GM21723 (cell line): ENCODE data around the gene DET1.
A peak's percentile ranks its signal among the peaks of the same experiment; 100 is the strongest.
"Not testable (repeated sequence)": the region's sequence is repeated elsewhere in the genome, so short reads cannot be mapped to it uniquely, and the experiment has no call there.

Experiments
- ATAC-seq: cut with Tn5 transposase; IDR thresholded peaks from one replicate; pipeline ENCODE4 v1.9.1; 2021; ENCODE audit warnings: mild to moderate bottlenecking, moderate library complexity; ENCODE audit not compliant: unreplicated experiment

Gene DET1

DNA sequence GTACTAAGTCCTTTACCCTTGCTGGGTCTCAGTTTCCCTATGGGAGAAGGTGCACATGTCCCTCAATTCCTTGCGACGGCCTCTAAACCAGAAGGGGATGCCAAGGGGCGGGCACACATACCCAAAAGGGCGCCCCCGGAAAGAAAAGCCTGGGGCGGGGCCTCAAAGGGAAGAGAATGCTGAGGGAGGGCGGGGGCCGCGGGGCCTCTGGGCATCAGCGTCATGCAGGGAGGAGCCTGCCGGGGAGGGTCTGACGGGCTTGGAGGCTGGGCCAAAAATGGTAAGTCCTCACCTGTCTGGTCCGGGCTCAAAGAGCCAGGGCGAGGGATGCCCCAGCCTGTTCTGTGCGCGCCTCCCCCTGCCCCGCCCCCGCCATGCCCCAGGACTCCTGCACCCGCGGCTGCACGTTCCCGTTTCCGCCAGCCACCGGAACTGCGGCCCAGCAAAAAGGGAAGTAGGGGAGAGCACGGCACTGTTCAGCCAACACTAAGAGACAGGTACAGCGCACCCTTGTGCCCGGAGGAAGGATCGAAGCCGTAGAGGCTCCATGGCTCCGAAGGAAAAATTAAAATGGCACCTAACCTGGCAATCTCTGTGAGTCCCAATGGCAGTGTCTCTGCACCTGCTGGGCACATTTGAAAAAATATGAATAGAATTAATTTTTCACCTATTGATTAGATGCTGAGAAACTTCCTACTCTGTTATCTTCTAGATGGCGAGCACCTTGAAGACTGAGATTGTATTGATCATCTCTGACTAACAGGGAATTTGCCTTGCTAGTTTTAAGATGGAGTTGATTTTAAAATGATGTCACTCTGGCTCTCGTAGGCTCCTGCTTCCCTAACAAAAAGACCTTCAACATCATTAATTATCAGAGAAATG, at the start of gene DET1:
Gene DET1, minus strand, starts transcription at position 434 of the 882 bp plus-strand sequence. CDS start 14,976 bp downstream, outside the sequence.
- ATAC-seq, result peak; percentile 99

DNA sequence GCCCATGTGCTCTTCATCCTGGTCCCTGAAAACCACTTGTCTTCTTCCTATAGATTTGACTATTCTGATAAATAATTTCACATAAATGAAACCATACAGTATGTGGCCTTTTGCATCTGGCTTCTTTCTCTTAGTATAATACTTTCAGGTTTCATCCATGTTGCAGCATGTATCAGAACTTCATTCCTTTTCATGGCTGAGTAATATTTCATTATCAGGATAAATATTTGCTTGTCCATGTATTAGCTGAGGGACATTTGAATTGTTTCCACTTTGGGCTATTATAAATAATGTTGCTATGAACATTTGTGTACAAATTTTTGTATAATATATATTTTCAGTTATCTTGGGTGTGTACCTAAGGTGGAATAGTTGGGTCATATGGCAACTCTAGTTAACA, 44.9 kb upstream of the DET1 start:
- no peak for ATAC-seq

DNA sequence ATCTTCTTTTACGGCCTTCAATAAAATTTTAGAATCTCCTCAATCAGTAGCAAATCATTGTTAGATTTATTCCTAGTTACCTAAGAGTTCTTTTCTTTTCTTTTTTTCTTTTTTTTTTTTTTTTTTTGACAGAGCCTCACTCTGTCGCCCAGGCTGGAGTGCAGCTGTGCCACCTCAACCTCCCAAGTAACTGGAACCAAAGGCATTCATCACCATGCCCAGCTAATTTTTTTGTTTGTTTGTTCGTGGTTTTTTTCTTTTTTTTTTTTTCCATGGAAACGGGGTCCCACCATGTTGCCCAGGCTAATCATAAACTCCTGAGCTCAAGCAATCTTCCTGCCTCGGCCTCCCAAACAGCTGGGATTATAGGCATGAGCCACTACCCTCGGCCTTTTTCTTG, 44.3 kb upstream of the DET1 start:
- no peak for ATAC-seq

DNA sequence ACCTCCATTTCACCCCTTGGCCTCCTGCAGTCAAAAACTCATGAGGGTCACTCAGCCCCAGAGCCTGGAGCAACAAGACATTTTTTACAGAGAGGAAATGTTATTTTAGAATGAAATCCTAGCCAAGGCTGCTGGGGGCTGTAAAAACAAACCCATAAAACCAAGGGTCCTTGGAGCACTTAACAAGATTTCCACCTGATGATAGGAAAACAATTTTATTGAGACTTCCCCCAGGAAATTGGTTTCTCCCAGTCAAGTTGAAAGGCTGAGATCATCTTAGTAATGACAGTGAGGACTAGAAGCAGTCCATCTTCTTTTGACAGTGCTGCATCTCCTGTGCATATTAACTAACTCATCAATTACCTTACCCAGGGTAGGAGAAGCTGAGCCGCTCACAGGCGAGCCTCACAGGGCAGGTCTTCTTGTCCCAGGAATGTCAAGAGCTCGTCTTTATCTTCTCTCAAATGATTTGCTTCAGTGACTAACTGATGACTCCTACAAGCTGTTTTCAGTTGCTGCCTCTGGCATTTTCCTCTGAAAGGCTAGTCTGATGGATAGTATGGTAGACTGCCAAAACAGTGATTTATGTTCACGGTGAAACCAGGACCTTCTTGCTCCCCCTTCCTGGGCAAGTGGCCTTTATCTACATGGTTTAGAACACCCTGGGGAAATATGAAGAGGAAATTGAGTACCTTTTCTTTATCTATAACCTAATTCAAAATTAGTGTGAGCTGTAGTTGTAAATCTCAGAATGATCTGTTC, 40.1 kb upstream of the DET1 start:
- no peak for ATAC-seq

DNA sequence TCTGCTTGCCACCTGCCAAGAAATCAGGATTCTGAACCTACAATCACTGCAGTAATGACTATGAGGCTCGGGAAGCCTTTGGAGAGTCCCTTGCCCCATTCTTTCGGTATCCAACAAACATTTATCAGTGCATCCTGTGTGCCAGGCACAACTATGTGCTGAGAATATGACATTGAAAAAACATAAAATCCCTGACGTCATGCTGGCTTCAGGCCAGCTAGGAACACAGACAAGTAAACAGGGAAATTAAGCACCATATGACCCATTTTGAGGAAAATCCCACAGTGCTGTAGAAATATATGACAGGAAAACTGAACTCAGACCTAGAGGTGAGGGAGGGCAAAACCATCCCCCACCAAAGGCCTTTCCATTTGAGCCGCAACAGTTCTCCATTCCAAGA, 34.1 kb upstream of the DET1 start:
- no peak for ATAC-seq

DNA sequence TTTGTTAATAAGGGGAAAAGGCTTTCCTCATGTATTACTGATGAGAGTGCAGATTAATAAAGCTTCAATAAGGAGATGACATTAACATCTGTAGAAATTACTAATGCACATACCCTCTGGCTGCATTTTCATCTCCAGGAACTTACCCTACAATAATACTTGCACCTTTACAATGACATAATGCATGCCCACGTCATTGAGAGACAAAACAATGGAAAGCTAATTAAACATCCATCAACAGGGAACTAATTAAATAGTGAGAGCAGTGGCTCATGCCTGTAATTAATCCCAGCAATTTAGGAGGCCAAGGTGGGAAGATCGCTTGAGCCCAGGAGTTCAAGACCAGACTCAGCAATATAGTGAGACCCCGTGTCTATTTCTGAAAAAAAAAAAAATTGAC, 32.8 kb upstream of the DET1 start:
- ATAC-seq, result no peak

GRCh38 chr15:88574655-88575054, 28.2 kb upstream of the DET1 start:
- ATAC-seq, result no peak

GRCh38 chr15:88574077-88574476, 27.6 kb upstream of the DET1 start:
- no peak for ATAC-seq

DNA sequence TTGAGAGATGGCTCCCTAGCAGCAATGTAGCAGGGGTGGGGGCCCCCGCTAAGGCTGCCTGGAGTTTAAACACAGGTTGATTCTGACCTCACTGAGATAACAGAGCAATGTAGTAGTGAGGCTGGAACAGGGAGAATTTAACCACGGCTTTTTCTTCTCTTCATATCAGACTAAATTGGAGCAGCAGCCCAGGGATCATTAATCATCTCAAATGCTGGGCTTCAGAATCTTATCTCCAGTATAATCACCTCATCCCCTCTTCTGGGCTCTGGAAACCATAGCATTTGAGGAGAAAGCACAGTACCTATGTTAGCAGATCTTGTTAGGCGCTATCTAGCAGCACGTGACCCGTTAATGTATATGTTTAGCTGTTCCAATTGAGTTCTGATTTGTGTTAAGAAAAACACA, 25.4 kb upstream of the DET1 start:
- ATAC-seq, result no peak

DNA sequence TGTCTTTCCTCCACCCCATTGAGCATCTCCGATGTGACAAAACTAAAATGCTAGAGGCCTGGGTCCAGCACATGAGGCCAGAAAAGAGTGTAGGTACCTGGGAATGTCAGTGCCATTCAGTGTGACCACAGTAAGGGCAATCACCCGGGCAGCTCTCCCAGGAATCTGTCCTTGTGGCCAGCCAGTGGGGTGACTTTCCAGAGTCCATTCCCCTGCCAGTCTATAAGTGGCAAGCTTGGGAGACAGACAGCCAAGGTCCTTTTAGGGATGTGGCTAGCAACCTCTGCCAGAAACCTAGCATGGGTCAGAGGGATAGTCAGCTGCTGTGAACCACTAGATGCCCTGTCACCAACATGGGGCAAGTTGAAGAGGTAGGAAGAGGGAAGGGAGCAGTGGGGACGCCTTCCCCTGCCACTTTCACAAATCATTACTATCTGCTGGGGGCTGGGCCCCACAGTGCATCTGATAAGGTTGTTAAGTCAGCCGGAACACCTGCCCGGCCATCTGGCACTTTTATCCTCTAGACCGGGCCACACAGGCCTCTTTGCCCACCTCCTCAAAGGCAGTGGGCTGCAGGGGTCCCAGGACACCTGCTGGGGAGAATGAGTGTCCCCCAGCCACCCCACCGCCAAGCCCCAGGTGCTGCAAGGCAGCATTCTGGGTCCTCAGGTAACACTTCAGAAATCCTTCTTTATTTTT, 24.8 kb upstream of the DET1 start:
- ATAC-seq, result no peak

- ATAC-seq, result no peak
Measured at GRCh38 chr15:88568589-88568988, 22.1 kb upstream of the DET1 start.

DNA sequence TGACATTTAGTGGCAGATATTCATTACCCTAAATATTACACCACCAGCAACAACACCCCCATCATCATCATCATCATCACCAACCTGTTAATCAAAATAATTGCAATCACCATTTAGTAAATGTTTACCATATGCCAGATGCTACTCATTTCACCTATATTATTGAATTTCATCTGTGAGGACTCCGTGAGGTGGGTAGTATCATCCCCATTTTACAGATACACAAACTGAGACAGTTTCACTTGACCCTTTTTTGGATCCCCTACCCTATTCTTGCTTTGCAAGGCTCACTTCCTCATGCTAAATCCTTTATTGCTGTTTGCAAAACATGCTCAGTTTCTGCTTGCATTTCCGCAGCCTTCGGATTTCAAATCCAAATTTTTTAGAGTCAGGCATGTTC, 18.3 kb upstream of the DET1 start:
- ATAC-seq, result no peak

- ATAC-seq, result no peak
Measured at GRCh38 chr15:88563638-88564037, 17.2 kb upstream of the DET1 start.

DNA sequence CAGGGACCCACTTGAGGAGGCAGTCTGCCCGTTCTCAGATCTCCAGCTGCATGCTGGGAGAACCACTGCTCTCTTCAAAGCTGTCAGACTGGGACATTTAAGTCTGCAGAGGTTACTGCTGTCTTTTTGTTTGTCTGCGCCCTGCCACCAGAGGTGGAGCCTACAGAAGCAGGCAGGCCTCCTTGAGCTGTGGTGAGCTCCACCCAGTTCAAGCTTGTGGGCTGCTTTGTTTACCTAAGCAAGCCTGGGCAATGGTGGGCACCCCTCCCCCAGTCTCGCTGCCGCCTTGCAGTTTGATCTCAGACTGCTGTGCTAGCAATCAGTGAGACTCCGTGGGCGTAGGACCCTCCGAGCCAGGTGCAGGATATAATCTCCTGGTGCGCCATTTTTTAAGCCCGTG, 13.1 kb upstream of the DET1 start:
- ATAC-seq, result not testable (repeated sequence)

DNA sequence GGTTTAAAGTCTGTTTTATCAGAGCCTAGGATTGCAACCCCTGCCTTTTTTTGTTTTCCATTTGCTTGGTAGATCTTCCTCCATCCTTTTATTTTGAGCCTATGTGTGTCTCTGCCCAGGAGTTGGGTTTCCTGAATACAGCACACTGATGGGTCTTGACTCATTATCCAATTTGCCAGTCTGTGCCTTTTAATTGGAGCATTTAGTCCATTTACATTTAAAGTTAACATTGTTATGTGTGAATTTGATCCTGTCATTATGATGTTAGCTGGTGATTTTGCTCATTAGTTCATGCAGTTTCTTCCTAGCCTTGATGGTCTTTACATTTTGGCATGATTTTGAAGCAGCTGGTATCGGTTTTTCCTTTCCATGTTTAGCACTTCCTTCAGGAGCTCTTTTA, 11.5 kb upstream of the DET1 start:
- ATAC-seq, result not testable (repeated sequence)

GRCh38 chr15:88548009-88548408, 1.5 kb upstream of the DET1 start:
- not testable (repeated sequence) for ATAC-seq

GRCh38 chr15:88545578-88546247, 768 bp downstream of the DET1 start:
- ATAC-seq, result not testable (repeated sequence)

DNA sequence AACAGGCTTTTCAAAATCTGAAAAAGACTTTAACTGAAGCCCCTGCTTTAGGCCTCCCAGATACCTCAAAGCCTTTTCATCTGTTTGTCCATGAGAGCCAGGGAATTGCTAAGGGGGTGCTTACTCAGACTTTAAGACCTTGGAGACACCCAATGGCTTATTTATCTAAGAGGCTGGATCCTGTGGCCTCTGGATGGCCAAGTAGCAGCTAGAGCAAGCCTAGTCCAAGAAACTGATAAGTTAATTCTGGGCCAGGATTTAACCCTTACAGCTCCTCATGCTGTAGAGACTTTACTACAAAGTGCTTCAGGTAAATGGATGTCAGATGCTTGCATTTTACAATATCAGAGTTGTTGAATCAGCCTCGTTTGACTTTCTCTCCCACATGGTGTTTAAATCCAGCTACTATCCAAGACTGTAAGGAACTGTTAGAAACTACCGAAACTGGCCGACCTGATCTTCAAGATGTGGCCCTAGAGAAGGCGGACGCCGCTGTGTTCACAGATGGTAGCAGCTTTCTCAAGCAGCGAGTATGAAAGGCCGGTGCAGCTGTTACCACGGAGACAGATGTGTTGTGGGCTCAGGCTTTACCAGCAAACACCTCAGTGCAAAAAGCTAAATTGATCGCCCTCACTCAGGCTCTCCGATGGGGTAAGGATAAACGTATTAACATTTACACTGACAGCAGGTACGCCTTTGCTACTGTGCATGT, 3.3 kb downstream of the DET1 start:
- no peak for ATAC-seq

DNA sequence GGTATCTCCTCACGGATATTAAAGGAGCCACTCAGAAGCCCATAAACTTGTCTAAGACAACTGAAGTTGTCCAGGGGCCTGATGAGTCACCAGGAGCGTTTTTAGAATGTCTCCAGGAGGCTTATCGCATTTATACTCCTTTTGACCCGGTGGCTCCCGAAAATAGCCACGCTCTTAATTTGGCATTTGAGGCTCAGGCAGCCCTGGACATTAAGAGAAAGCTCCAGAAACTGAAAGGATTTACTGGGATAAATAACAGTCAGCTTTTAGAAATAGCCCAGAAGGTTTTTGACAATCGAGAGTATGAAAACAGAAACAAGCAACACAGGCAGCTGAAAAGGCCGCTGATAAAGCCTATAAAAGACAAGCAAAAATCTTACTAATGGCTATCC, 4.1 kb downstream of the DET1 start:
- no peak for ATAC-seq

DNA sequence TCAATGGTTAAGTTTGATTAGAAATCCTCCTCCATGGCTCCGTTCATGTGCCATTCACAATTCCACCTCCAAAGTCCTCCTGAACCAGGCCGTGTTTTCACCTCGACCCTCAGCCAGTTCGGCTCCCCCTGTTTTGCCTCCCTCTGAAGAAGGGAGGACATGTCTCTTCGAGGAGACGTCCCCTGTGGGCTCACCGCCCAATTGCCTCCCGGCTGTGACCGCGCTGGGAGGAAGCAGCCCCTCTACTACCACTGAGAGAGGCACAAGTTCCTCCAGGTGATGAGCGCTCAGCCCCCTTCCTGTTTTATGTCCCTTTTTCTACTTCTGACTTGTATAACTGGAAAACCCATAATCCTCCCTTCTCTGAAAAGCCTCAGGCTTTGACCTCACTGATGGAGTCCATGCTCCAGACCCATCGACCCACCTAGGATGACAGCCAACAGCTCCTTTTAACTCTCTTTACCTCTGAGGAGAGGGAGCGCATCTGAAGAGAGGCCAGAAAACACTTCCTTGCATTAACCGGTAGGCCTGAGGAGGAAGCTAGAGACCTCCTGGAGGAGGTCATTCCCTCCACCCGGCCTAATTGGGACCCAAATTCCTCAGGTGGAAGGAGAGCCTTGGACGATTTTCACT, 4.7 kb downstream of the DET1 start:
- ATAC-seq, result no peak
